Central memory CD8-positive, alpha-beta T cell (primary cell): Measurements from ENCODE around the gene DYNC1LI1.
A peak's percentile ranks its signal among the peaks of the same experiment; 100 is the strongest.

ENCODE experiments used
- ATAC-seq: fragments of 150-1000 bp; cut with Tn5 transposase; replicated peaks from 2 replicates; pipeline ENCODE4 v1.10.0; 2022; ENCODE audit warnings: mild to moderate bottlenecking, moderate FRiP score, moderate number of reproducible peaks; ENCODE audit not compliant: poor library complexity, severe bottlenecking; ENCODE audit errors: extremely low read depth
- DNase-seq, 2 donors: peaks; one replicate each; pipeline ENCODE4 v3.0.0; 2021; ENCODE audit warnings: low spot score in 2 of 2
- H3K27ac Mint-ChIP-seq: one replicate; pipeline ENCODE4 v1.8.0; 2022; ENCODE audit warnings: low read depth, mild to moderate bottlenecking, moderate library complexity, mixed read lengths
- H3K27me3 Mint-ChIP-seq: one replicate; pipeline ENCODE4 v1.8.0; 2022; ENCODE audit warnings: mixed read lengths
- H3K36me3 Mint-ChIP-seq: one replicate; pipeline ENCODE4 v1.8.0; 2022; ENCODE audit warnings: mild to moderate bottlenecking, moderate library complexity, mixed read lengths; ENCODE audit not compliant: insufficient read depth
- H3K4me1 Mint-ChIP-seq: one replicate; pipeline ENCODE4 v1.8.0; 2022; ENCODE audit warnings: mixed read lengths
- H3K4me3 Mint-ChIP-seq: one replicate; pipeline ENCODE4 v1.8.0; 2022; ENCODE audit warnings: mild to moderate bottlenecking, moderate library complexity, mixed read lengths
- H3K9me3 Mint-ChIP-seq: one replicate; pipeline ENCODE4 v1.8.0; 2022; ENCODE audit warnings: mixed read lengths

The DYNC1LI1 gene

DNA sequence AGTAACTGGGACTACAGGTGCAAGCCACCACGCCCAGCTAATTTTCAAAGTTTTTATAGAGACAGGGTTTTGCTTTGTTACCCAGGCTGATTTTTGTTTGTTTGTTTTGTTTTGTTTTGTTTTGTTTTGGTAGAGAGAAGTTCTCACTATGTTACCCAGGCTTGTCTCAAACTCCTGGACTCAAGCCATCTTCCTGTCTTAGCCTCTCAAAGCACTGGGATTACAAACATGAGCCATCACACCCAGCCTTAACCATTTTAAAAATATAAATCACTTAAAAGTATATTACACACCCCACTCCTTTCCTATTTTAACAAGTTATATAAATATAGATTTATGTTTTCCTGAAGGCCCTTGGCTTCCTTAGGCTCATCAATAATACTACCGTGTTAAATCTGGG lies 6.5 kb upstream of the DYNC1LI1 start:
- Mint-ChIP-seq H3K4me1 (peaks cover 6% of the 10 kb centered on the region), H3K4me3 (no peak overlapping the region), H3K9me3 (no peaks in the 10 kb centered on the region), H3K36me3 (no peaks in the 10 kb centered on the region), H3K27me3 (no peaks in the 10 kb centered on the region), H3K27ac (peak overlapping the region; percentile 1)
- DNase-seq (no peak), ATAC-seq (no peak)

DNA sequence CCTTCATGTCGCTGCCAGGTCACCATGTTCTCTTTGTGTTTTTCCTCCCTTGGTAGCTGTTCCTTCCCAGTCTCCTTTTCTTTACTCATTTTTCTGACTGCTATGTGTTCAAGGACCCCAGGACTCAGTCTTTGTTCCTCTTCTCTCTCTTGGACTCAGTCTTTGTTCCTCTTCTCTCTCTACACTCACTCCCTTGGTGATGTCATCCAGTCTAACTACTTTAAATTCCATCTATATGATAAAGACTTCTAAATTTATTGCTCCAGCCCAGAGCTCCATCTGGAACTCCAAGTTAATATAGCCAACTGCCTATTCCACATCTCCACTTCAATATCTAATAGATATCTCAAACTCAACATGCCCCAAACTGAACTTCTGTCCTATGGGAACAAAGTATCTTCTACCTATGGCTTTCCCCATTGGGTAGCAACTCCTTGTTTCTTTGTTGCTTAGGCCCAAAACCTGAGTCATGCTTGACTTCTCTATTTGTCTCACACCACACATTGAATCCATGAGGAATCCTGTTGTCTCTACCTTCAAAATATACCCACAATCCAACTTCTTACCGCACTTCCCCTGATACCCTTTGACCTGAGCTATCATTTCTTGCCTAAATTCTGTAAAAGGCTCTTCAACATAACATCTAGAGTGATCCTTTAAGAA lies 4.9 kb upstream of the DYNC1LI1 start:
- H3K4me1 Mint-ChIP-seq = peaks cover 6% of the 10 kb centered on the region
- H3K27me3 Mint-ChIP-seq = no peaks in the 10 kb centered on the region
- H3K9me3 Mint-ChIP-seq = no peaks in the 10 kb centered on the region
- no peak for ATAC-seq
- peaks cover 5% of the 10 kb centered on the region for H3K36me3 Mint-ChIP-seq
- H3K27ac Mint-ChIP-seq = no peak overlapping the region
- no peak overlapping the region for H3K4me3 Mint-ChIP-seq
- no peak for DNase-seq

DNA sequence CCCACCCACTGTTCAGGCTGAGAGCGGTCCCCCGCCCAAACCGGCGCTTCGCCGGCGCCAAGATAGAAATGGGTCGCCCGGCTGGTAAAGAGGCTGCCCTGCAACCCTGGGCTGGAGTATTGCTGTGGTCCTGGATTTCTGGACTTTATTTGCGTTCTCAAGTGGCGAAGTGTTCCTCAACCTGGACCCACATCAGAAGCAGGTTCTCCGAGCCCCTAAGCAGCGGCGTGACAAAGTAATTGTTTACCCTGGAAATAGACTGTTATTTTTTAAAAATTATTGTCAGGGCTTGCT lies 481 bp upstream of the DYNC1LI1 start:
- no peaks in the 10 kb centered on the region for H3K9me3 Mint-ChIP-seq
- ATAC-seq (peak; percentile 26), DNase-seq (no peak)
- H3K27ac Mint-ChIP-seq = peak overlapping the region; percentile 83
- peaks cover 16% of the 10 kb centered on the region for H3K4me1 Mint-ChIP-seq
- H3K4me3 Mint-ChIP-seq = peak overlapping the region; percentile 89
- H3K27me3 Mint-ChIP-seq = no peaks in the 10 kb centered on the region
- peaks cover 13% of the 10 kb centered on the region for H3K36me3 Mint-ChIP-seq

DNA sequence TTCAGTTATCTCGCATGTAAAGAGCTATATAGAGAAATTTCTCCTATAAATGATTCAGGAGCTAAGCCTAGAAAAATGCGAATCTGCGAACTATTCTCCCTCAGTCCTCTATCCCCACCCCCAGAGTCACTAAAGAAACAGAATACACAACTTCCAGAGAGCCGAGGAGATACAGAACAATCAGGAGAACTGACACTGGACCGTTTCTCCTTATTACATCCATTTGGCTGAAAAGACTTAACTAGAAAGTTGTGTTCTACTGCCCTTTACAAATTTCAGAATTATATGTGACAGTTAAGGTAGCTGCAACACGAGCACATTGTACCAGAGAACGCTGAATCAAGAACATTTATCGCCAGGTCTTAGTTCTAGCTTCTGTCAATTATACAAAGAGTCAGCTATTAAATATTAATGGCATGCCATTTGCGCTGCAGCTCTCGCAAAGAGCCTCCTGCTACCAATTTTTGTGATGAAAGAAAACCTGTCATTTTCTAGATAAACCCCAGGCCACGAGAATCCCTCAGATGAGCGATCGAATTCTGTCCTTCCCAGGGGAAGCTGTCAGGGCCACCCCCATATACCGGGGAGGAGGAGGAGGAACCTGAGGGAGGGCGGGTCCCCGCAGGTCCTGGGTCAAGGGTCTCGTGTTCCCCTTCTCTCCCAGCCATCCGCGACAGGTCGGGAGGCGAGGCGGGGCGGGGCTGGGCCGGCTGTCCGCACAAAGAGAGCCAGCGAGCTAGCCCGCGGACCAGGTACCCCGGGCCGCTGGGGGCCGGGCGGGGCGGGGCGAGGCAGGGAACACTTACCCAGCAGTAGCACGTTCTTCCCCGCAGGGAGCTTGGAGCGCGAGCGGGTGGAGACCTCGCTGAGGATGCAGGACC lies 878 bp downstream of the DYNC1LI1 start:
- Mint-ChIP-seq H3K4me3 (peak overlapping the region; percentile 89), H3K27ac (peak overlapping the region; percentile 83), H3K36me3 (peaks cover 13% of the 10 kb centered on the region), H3K27me3 (no peaks in the 10 kb centered on the region), H3K9me3 (no peaks in the 10 kb centered on the region), H3K4me1 (peaks cover 18% of the 10 kb centered on the region)
- DNase-seq (peak in 1 of 2 donors; percentile 17), ATAC-seq (peak; percentile 16)

- Mint-ChIP-seq H3K9me3 (no peaks in the 10 kb centered on the region), H3K27me3 (no peaks in the 10 kb centered on the region), H3K4me1 (peaks cover 26% of the 10 kb centered on the region), H3K36me3 (peaks cover 13% of the 10 kb centered on the region), H3K4me3 (peak overlapping the region; percentile 89), H3K27ac (peak overlapping the region; percentile 83)
- no peak for ATAC-seq
- no peak for DNase-seq
Observed at GRCh38 chr3:32568953-32569352, 1.7 kb downstream of the DYNC1LI1 start.

DNA sequence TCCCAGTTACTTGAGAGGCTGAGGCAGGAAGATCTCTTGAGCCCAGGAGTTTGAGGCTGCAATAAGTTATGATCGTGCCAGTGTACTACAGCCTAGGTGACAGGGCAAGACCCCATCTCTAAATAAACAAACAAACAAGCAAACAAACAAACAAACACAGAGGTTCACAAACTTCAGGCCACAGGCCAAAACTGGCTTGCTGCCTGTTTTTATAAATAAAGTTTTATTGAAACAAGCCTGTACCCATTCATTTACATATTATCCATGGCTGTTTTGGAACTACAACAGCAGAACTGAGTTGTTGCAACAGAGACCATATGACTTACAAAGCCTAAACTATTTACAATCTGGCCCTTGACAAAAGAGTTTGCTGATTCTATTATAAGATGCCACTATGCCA lies 6.5 kb downstream of the DYNC1LI1 start:
- H3K36me3 Mint-ChIP-seq = peaks cover 9% of the 10 kb centered on the region
- peaks cover 33% of the 10 kb centered on the region for H3K4me1 Mint-ChIP-seq
- H3K27me3 Mint-ChIP-seq = no peaks in the 10 kb centered on the region
- H3K4me3 Mint-ChIP-seq = no peak overlapping the region
- H3K27ac Mint-ChIP-seq = no peak overlapping the region
- ATAC-seq = no peak
- H3K9me3 Mint-ChIP-seq = no peaks in the 10 kb centered on the region
- no peak for DNase-seq

DNA sequence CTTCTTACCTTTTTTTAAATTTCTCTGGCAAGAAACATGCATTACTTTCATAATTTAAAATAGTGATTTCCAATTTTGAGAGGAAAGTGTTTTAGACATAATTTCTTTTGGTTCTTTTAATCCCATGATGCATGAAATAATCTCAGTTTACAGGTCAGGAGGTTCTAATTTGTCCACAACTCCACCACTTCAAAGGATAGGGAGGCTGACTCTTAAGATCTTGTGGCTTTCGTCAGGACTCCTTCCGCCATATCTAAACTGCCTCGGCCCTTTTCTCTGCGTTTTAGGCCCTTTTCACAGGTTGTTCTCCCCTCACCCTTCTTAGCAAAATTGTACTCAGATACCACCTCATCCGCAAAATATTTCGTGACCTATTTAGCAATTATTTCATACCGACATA lies 8.0 kb downstream of the DYNC1LI1 start:
- no peaks in the 10 kb centered on the region for H3K27me3 Mint-ChIP-seq
- peaks cover 30% of the 10 kb centered on the region for H3K4me1 Mint-ChIP-seq
- no peak for DNase-seq
- peak overlapping the region; percentile 2 for H3K27ac Mint-ChIP-seq
- H3K4me3 Mint-ChIP-seq = no peak overlapping the region
- H3K9me3 Mint-ChIP-seq = no peaks in the 10 kb centered on the region
- peaks cover 9% of the 10 kb centered on the region for H3K36me3 Mint-ChIP-seq
- no peak for ATAC-seq

- Mint-ChIP-seq H3K4me3 (no peak overlapping the region), H3K9me3 (no peaks in the 10 kb centered on the region), H3K27ac (no peak overlapping the region), H3K27me3 (no peaks in the 10 kb centered on the region), H3K4me1 (peaks cover 24% of the 10 kb centered on the region), H3K36me3 (peaks cover 7% of the 10 kb centered on the region)
- DNase-seq (no peak), ATAC-seq (no peak)
Observed at GRCh38 chr3:32557640-32558352, 12.9 kb downstream of the DYNC1LI1 start.

DNA sequence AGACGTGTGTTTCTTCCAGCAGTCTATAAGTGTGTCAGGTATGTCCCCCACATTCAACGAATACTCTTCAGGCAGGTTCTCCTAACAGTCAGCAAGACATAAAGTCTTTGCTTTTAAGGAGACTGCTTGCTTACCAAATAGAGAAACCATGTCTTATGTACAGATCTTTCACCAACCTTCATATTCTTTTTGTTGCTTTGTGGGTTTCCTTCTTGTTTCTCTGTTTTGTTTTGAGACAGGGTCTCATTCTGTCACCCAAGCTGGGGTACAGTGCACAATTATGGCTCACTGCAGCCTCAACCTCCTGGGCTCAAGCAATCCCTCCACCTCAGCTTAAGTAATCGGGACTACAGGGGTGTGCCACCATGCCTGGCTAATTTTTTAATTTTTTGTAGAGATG lies 14.3 kb downstream of the DYNC1LI1 start:
- DNase-seq (no peak), ATAC-seq (no peak)
- peaks cover 6% of the 10 kb centered on the region for H3K36me3 Mint-ChIP-seq
- no peak overlapping the region for H3K27ac Mint-ChIP-seq
- no peaks in the 10 kb centered on the region for H3K27me3 Mint-ChIP-seq
- peaks cover 33% of the 10 kb centered on the region for H3K4me1 Mint-ChIP-seq
- no peak overlapping the region for H3K4me3 Mint-ChIP-seq
- H3K9me3 Mint-ChIP-seq = no peaks in the 10 kb centered on the region

- DNase-seq = no peak
- H3K4me3 Mint-ChIP-seq = no peak overlapping the region
- no peak for ATAC-seq
- no peaks in the 10 kb centered on the region for H3K9me3 Mint-ChIP-seq
- H3K27ac Mint-ChIP-seq = no peak overlapping the region
- H3K27me3 Mint-ChIP-seq = no peaks in the 10 kb centered on the region
- peaks cover 38% of the 10 kb centered on the region for H3K4me1 Mint-ChIP-seq
- peaks cover 3% of the 10 kb centered on the region for H3K36me3 Mint-ChIP-seq
Observed at GRCh38 chr3:32553973-32554372, 16.7 kb downstream of the DYNC1LI1 start.

- Mint-ChIP-seq H3K4me1 (peaks cover 38% of the 10 kb centered on the region), H3K27me3 (no peaks in the 10 kb centered on the region), H3K4me3 (no peak overlapping the region), H3K9me3 (no peaks in the 10 kb centered on the region), H3K27ac (no peak overlapping the region), H3K36me3 (peaks cover 3% of the 10 kb centered on the region)
- no peak for DNase-seq
- ATAC-seq = no peak
Observed at GRCh38 chr3:32553459-32553858, 17.2 kb downstream of the DYNC1LI1 start.

DNA sequence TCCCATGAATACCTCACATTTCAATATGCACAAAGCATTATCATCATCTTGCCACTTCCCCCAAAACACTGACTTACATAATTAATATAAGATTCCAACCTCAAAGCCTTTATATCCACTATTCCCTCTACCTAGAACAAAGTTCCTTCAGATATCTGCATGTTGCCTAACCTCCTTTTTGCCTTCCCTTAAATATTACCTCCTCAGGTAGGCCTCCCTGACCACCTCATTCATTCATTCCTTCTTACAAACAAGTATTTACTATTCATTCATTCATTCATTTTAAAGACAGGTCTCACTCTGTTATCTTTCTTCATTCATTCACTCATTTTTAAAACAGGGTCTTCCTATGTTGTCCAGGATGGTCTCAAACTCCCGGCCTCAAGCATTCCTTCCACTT lies 18.6 kb downstream of the DYNC1LI1 start:
- Mint-ChIP-seq H3K9me3 (no peaks in the 10 kb centered on the region), H3K27me3 (no peaks in the 10 kb centered on the region), H3K27ac (peak overlapping the region; percentile 78), H3K4me3 (no peak overlapping the region), H3K4me1 (peaks cover 45% of the 10 kb centered on the region), H3K36me3 (peaks cover 3% of the 10 kb centered on the region)
- ATAC-seq (no peak), DNase-seq (no peak)

DNA sequence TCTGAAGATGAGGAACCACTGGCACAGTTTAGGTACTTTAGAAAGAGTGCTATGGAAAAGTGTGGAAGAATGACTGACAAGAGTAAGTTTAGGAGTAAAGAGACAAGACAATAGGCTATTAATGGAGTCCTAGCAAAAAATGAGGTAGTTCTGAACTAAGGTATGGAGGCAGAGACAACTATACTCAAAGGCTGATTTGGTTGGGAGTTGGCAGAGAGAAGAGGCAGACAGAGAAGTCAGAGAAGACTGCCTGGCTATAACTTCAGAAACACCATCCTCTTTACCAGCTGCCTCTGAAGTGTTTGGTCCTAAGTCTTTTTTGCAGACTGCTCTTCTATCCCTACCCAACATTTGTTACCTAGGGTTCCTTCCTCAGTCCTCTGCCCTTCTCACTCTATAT lies 19.2 kb downstream of the DYNC1LI1 start:
- H3K4me3 Mint-ChIP-seq = no peak overlapping the region
- no peaks in the 10 kb centered on the region for H3K27me3 Mint-ChIP-seq
- DNase-seq (no peak), ATAC-seq (no peak)
- H3K27ac Mint-ChIP-seq = no peak overlapping the region
- H3K4me1 Mint-ChIP-seq = peaks cover 43% of the 10 kb centered on the region
- H3K9me3 Mint-ChIP-seq = no peaks in the 10 kb centered on the region
- peaks cover 4% of the 10 kb centered on the region for H3K36me3 Mint-ChIP-seq
